Neural cell (in vitro differentiated cells): ENCODE results near the gene ARL15. TPM values are rescaled to one million over a fixed set of nuclear protein-coding genes. Genes with fewer than 3 reads are reported as not detected.

Experiments used
- H2AFZ ChIP-seq: fragments of 200-600, 300-800 bp; sonication (generic), shearing (Covaris generic); 2 replicates; pipeline ENCODE4 v1.6.0; 2014; ENCODE audit warnings: low read depth, mild to moderate bottlenecking, antibody characterized with exemption, low read length, moderate library complexity
- H3F3A ChIP-seq: fragments of 200-600 bp; shearing (Covaris generic); 2 replicates; pipeline ENCODE4 v1.6.1; 2016; ENCODE audit warnings: mild to moderate bottlenecking, moderate library complexity, mixed read lengths, antibody characterized with exemption, low read length; ENCODE audit not compliant: insufficient read depth, poor library complexity, severe bottlenecking
- H3K27ac ChIP-seq: fragments of 200-600, 300-800 bp; sonication (generic), shearing (Covaris generic); 2 replicates; pipeline ENCODE4 v1.5.1; 2014; ENCODE audit warnings: mild to moderate bottlenecking, low read length, moderate library complexity
- H3K27me3 ChIP-seq: fragments of 300-800, 200-600 bp; sonication (generic), shearing (Covaris generic); 2 replicates; pipeline ENCODE4 v1.6.0; 2014; ENCODE audit warnings: mild to moderate bottlenecking, low read depth, low read length, moderate library complexity; ENCODE audit not compliant: insufficient read depth
- H3K36me3 ChIP-seq: fragments of 300-800, 200-600 bp; sonication (generic), shearing (Covaris generic); 2 replicates; pipeline ENCODE4 v1.5.1; 2014; ENCODE audit warnings: mild to moderate bottlenecking, antibody characterized with exemption, low read length, moderate library complexity; ENCODE audit not compliant: insufficient read depth
- H3K4me2 ChIP-seq: fragments of 300-800, 200-600 bp; sonication (generic), shearing (Covaris generic); 2 replicates; pipeline ENCODE4 v1.6.0; 2014; ENCODE audit warnings: mild to moderate bottlenecking, low read length
- H3K4me3 ChIP-seq: fragments of 300-800, 200-600 bp; sonication (generic), shearing (Covaris generic); 2 replicates; pipeline ENCODE4 v1.5.1; 2014; ENCODE audit warnings: mild to moderate bottlenecking, low read length, moderate library complexity
- H3K79me2 ChIP-seq: fragments of 200-600 bp; shearing (Covaris generic); replicated peaks from 2 replicates; pipeline ENCODE4 v1.6.0; 2014; ENCODE audit warnings: mild to moderate bottlenecking, low read length, moderate library complexity; ENCODE audit not compliant: insufficient read depth
- H3K9ac ChIP-seq: fragments of 300-800, 200-600 bp; sonication (generic), shearing (Covaris generic); 2 replicates; pipeline ENCODE4 v1.6.1; 2016; ENCODE audit warnings: mild to moderate bottlenecking, low read length, mixed read lengths
- H3K9me2 ChIP-seq: fragments of 200-600 bp; shearing (Covaris generic); 2 replicates; pipeline ENCODE4 v1.6.1; 2016; ENCODE audit warnings: mild to moderate bottlenecking, low read length, mixed read lengths; ENCODE audit not compliant: insufficient read depth
- H3K9me3 ChIP-seq: fragments of 200-600, 300-800 bp; sonication (generic), shearing (Covaris generic); 2 replicates; pipeline ENCODE4 v1.6.1; 2016; ENCODE audit warnings: mild to moderate bottlenecking, mixed run types, low read length, moderate library complexity, mixed read lengths
- H4K20me1 ChIP-seq: fragments of 200-600 bp; shearing (Covaris generic); 2 replicates; pipeline ENCODE4 v1.6.1; 2016; ENCODE audit warnings: mild to moderate bottlenecking, mixed run types; ENCODE audit not compliant: insufficient read depth
- CTCF ChIP-seq: fragments of 450-650 bp; IDR thresholded peaks from 2 replicates; pipeline ENCODE4 v1.5.1; 2014; ENCODE audit warnings: antibody characterized with exemption, mild to moderate bottlenecking, moderate library complexity; ENCODE audit not compliant: poor library complexity, severe bottlenecking
- EP300 ChIP-seq: fragments of 450-650 bp; conservative IDR thresholded peaks from 2 replicates; pipeline ENCODE4 v1.6.1; 2014; ENCODE audit warnings: antibody characterized with exemption, mild to moderate bottlenecking, moderate library complexity; ENCODE audit not compliant: poor library complexity, severe bottlenecking
- EZH2 ChIP-seq: fragments of 200-600, 300-800 bp; shearing (Covaris generic), sonication (generic); IDR thresholded peaks from 2 replicates; pipeline ENCODE4 v1.6.1; 2014; ENCODE audit warnings: antibody characterized with exemption, low read length, borderline replicate concordance, mild to moderate bottlenecking; ENCODE audit not compliant: insufficient read depth, poor library complexity, severe bottlenecking
- MXI1 ChIP-seq: fragments of 450-650 bp; conservative IDR thresholded peaks from 2 replicates; pipeline ENCODE4 v1.6.1; 2014; ENCODE audit warnings: antibody characterized with exemption, mild to moderate bottlenecking; ENCODE audit not compliant: poor library complexity, severe bottlenecking
- POLR2AphosphoS5 ChIP-seq: IDR thresholded peaks from 2 replicates; pipeline ENCODE4 v1.6.1; 2012
- RAD21 ChIP-seq: fragments of 450-650 bp; conservative IDR thresholded peaks from 2 replicates; pipeline ENCODE4 v1.6.1; 2014; ENCODE audit warnings: antibody characterized with exemption, mild to moderate bottlenecking, moderate library complexity
- REST ChIP-seq: IDR thresholded peaks from 2 replicates; pipeline ENCODE4 v1.6.1; 2012; ENCODE audit warnings: borderline replicate concordance
- SMC3 ChIP-seq: fragments of 450-650 bp; conservative IDR thresholded peaks from 2 replicates; pipeline ENCODE4 v1.6.1; 2014; ENCODE audit warnings: antibody characterized with exemption, mild to moderate bottlenecking, moderate library complexity; ENCODE audit not compliant: poor library complexity
- TAF1 ChIP-seq: IDR thresholded peaks from 2 replicates; pipeline ENCODE4 v1.6.1; 2012; ENCODE audit warnings: low read depth
- polyA plus RNA-seq: library from polyadenylated mRNA; depleted of rRNA; stranded (reverse); fragments of >200 nt; gene quantifications from 2 replicates; pipeline ENCODE4 v1.2.3, GENCODE V29; 2014

Gene ARL15
- polyA plus RNA-seq, 1 donor from 2014 or later: 51.9 TPM

- Histone ChIP-seq H2AFZ (no peak overlapping the region), H3K4me2 (no peak overlapping the region), H3K4me3 (no peak overlapping the region), H3K36me3 (no peaks in the 10 kb centered on the region), H4K20me1 (no peaks in the 10 kb centered on the region), H3K27me3 (no peaks in the 10 kb centered on the region), H3F3A (no peaks in the 10 kb centered on the region), H3K9me3 (no peaks in the 10 kb centered on the region), H3K27ac (no peak overlapping the region), H3K79me2 (no peaks in the 10 kb centered on the region), H3K9me2 (no peaks in the 10 kb centered on the region), H3K9ac (no peak overlapping the region)
- TF ChIP-seq RAD21 (no peak), SMC3 (no peak), EZH2 (no peak), REST (no peak), TAF1 (no peak), EP300 (no peak), POLR2AphosphoS5 (no peak), CTCF (no peak), MXI1 (no peak)
Measured at GRCh38 chr5:54224103-54224826, 86.1 kb downstream of the ARL15 start.

- no peaks in the 10 kb centered on the region for H3K9me2 ChIP-seq
- no peak overlapping the region for H3K9ac ChIP-seq
- TF ChIP-seq CTCF: no peak
- TF ChIP-seq POLR2AphosphoS5: no peak
- TF ChIP-seq EZH2: no peak
- no peaks in the 10 kb centered on the region for H4K20me1 ChIP-seq
- H3K36me3 ChIP-seq: no peaks in the 10 kb centered on the region
- no peak overlapping the region for H2AFZ ChIP-seq
- H3K27ac ChIP-seq: no peak overlapping the region
- H3K4me2 ChIP-seq: no peak overlapping the region
- H3K27me3 ChIP-seq: no peaks in the 10 kb centered on the region
- no peak overlapping the region for H3K4me3 ChIP-seq
- no peaks in the 10 kb centered on the region for H3K79me2 ChIP-seq
- no peaks in the 10 kb centered on the region for H3F3A ChIP-seq
- no peaks in the 10 kb centered on the region for H3K9me3 ChIP-seq
Measured at GRCh38 chr5:54222336-54222735, 88.0 kb downstream of the ARL15 start.
